GM18870 (cell line): Measurements from ENCODE around the gene SORBS2.

ENCODE experiments used
- ATAC-seq: cut with Tn5 transposase; IDR thresholded peaks from one replicate; pipeline ENCODE4 v1.9.1; 2021; ENCODE audit warnings: moderate library complexity; ENCODE audit not compliant: unreplicated experiment

The SORBS2 gene

DNA sequence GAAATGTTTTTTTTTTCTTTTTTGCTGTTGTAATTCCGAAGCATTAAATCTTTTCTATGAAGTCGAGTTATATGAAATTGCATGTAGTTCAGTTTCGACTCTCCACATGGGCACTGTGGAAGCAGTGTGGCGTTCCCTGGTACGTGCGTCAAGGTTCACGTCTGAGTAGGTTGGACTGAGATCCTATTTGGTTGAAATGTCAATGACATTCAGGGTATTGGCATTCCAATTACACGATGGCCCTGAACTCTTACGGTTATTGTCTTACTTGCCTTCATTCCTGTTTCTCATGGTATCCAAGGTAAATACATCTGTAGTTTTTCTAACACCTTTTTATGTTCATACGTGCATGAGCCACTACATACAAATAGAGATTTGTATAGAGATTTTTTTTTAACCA, 128.8 kb downstream of the SORBS2 start:
- ATAC-seq = no peak

- ATAC-seq = no peak
Observed at GRCh38 chr4:185682236-185682635, 129.8 kb downstream of the SORBS2 start.

- no peak for ATAC-seq
Observed at GRCh38 chr4:185681604-185682003, 130.4 kb downstream of the SORBS2 start.

DNA sequence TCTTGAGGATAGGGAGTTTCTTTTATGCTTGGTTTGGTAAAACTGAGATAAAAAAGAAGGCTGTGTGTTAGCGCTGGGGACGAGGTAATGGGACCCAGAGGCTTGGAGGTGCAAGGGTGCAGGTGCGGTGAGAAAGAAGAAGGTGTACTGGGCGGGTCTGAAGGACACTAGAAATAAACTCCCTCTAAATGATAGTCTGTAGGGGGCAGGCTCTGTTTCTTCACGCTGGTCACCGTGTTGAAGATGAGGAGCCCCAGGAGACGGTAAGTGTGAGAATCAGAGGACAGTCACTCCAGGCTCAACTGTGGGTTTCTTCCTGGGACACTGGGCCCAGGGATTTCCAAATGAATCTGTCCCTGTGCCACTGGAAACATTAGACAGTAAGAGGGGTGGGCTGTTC, 131.4 kb downstream of the SORBS2 start:
- no peak for ATAC-seq

GRCh38 chr4:185679523-185679922, 132.5 kb downstream of the SORBS2 start:
- no peak for ATAC-seq

DNA sequence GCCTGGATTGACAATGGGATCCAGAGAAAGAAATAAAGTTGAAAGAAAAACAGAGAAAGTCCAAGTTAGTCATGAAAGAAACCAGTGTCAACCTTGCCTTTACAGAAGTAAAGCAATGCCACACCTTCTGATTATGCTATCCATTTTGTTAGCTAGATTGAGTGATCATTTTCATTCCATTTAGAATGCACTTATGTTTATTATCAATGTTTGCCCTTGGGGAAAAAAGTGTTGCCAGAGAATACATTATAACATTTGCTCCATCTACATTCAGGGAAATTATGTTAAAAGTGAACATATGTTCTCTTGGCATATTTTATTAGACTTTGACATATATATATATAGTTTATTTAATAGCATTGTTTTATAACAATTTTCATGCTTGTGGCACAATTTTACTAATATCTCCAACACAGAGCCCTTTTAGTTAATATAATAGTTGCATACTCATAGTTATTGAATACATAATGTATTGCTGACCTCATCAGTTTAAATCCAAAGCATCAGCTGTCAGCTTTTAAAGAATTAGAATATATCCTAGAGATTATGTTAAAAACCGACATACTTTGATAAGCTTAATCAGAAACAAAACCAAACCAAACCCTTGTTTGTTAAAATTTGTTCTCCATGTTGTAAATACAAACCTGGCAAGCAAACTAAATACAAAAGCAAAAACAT, 134.2 kb downstream of the SORBS2 start:
- no peak for ATAC-seq

- ATAC-seq = no peak
Observed at GRCh38 chr4:185672618-185673017, 139.4 kb downstream of the SORBS2 start.

GRCh38 chr4:185672151-185672550, 139.8 kb downstream of the SORBS2 start:
- no peak for ATAC-seq

- no peak for ATAC-seq
Observed at GRCh38 chr4:185671496-185671895, 140.5 kb downstream of the SORBS2 start.

- ATAC-seq = no peak
Observed at GRCh38 chr4:185671066-185671465, 140.9 kb downstream of the SORBS2 start.

- no peak for ATAC-seq
Observed at GRCh38 chr4:185669288-185669687, 142.7 kb downstream of the SORBS2 start.

DNA sequence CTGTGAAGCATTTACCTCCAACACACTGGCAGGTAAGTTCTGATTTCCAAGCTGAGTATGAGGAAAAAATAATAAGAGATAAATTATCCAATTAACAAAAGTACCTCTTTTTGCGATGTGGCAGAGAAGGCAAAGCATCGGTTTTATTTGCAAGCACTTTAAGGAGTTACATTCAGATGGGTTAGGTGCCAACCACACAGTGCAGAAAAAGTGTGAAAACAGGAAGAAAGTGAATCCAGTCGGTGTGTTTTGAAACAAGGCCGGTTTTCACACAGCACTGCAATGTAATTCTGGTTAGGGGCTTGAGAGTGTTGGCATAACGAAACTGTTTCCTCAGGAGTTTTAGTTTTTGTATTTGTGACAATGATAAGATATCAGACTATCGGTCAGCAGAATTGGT, 145.8 kb downstream of the SORBS2 start:
- ATAC-seq = no peak

- ATAC-seq = no peak
Observed at GRCh38 chr4:185665655-185666054, 146.3 kb downstream of the SORBS2 start.

- ATAC-seq = no peak
Observed at GRCh38 chr4:185664481-185664880, 147.5 kb downstream of the SORBS2 start.

DNA sequence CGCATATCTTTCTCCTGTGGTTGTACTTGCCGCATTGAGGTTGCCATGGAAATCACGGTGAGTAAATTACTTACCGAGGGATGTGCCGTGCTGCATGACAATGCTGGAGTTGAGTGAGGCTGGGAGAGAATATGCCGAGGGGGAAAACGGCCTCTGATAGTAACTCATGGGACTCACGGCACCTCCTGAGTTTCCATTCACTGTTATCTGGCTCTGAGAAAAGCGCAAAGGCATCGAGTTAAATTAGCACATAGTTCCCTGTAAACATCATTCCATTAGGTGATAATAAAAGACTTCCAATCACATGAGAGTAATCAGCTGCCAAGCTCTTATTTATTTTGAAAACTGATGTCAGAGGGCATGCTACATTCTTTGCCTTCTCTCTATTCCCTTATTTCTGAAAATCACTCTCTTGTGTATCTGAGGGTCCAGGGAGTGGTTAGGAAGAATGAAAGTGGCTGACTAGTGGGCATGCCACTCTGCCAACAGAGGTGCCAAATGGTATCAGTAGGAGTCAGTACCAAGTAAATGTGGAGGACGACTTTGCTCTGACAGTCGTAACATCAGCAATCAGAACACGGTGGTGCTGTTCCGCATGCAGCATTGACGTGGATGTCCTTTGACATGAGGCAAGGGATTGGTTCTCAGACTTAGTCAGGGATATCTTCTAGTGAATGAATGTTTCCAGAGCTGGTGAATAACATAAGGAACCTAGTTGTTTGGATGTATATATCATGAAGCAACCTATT, 149.8 kb downstream of the SORBS2 start:
- no peak for ATAC-seq

DNA sequence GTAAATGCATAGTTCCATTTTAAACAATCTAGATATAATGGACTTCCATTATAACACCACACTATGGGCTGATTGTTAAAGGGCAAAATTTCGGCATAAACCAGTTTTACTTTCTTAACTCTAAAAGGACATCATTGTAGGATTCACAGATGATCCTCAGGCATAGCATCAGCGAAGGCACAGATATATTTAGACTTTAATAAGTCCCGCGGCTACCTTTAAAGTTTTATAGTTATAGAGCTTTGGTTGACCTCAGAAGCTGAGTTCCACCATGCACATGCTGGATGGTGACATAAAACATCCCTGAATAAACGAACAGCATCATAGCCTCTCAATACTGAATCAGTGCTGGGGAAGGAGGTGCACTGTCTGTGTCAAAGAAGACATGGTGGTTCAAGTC, 151.7 kb downstream of the SORBS2 start:
- no peak for ATAC-seq

DNA sequence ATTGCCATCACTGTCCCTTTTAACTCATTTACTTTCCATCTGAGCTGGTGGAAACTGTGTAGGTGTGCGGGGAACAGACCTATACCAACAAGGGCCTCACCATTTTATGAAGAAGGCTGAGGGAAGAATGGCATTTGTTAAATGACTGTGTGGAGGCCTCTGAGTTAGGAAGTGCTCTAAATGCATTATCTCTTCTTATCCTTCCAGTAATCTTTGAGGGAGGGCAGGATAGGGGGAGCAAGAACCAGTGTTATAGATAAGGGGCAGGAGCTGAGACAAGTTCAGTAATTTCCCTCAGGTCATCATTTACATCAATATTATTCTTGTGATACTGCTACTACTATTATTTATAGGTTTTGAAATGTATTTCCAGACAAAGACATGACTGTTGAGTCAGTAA, 154.3 kb downstream of the SORBS2 start:
- no peak for ATAC-seq

DNA sequence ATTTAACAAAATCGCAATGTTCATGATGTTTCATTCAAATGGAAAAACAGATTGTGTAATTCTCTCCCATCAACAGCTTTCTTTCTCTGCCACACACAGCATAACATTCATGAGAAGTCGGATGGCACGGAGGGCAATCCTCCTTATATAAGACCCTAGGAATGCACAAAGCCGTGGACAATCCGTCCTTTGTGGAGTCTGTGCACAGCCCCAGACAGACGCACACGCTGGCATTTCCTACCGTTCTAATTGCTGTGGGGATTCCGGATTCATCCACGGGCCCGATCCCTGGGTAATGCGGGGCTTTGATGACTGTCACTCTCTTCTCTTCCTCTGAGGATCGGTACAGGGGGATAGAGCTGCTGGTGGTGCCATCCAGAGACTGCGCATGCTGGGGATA, 154.8 kb downstream of the SORBS2 start:
- no peak for ATAC-seq

- ATAC-seq = no peak
Observed at GRCh38 chr4:185656467-185656931, 155.5 kb downstream of the SORBS2 start.

GRCh38 chr4:185654965-185655554, 156.9 kb downstream of the SORBS2 start:
- no peak for ATAC-seq

GRCh38 chr4:185654311-185654710, 157.7 kb downstream of the SORBS2 start:
- ATAC-seq = no peak

GRCh38 chr4:185651851-185652250, 160.1 kb downstream of the SORBS2 start:
- no peak for ATAC-seq
